Heart left ventricle (tissue), 16 donors: ENCODE measurements around the gene MRPL50. TPM values are rescaled to one million over a fixed set of nuclear protein-coding genes. Genes with fewer than 3 reads are reported as not detected.

Experiments
- ATAC-seq, 4 donors: fragments of 200-7000 bp; cut with Tn5 transposase; one replicate each; pipeline ENCODE4 v1.9.1; 2020 to 2022; ENCODE audit warnings: moderate library complexity in 4 of 4, mild to moderate bottlenecking in 3 of 4, moderate number of reproducible peaks in 1 of 4
- DNase-seq, 5 donors: peaks; one replicate each; pipeline ENCODE4 v3.0.0-alpha.2; 2020
- H3K27ac ChIP-seq, 12 donors: fragments of 200-600 bp; sonication (generic) in 4 of 12; one replicate each; pipeline versions ENCODE4 v1.5.0 to v1.8.0; 2016 to 2022; ENCODE audit warnings: mild to moderate bottlenecking in 2 of 12
- H3K27me3 ChIP-seq, 9 donors: fragments of 200-600 bp; sonication (generic) in 2 of 9; one replicate each; pipeline versions ENCODE4 v1.5.1 to v1.8.0; 2016 to 2022; ENCODE audit warnings: mild to moderate bottlenecking in 3 of 9
- H3K36me3 ChIP-seq, 9 donors: fragments of 200-600 bp; sonication (generic) in 2 of 9; one replicate each; pipeline versions ENCODE4 v1.5.0 to v1.8.0; 2018 to 2022; ENCODE audit warnings: mild to moderate bottlenecking in 2 of 9
- H3K4me1 ChIP-seq, 12 donors: fragments of 200-600 bp; sonication (generic) in 4 of 12; one replicate each; pipeline versions ENCODE4 v1.5.0 to v1.8.0; 2016 to 2022; ENCODE audit warnings: mild to moderate bottlenecking in 3 of 12
- H3K4me3 ChIP-seq, 12 donors: fragments of 200-600 bp; sonication (generic) in 4 of 12; one replicate each; pipeline versions ENCODE4 v1.5.0 to v1.8.0; 2017 to 2022; ENCODE audit warnings: mild to moderate bottlenecking in 9 of 12, moderate library complexity in 4 of 12
- H3K9me3 ChIP-seq, 12 donors: fragments of 200-600 bp; sonication (generic) in 4 of 12; one replicate each; pipeline versions ENCODE4 v1.5.0 to v1.8.0; 2016 to 2022; ENCODE audit warnings: mild to moderate bottlenecking in 1 of 12
- CTCF ChIP-seq, 12 donors: fragments of 200-600 bp; sonication (generic) in 4 of 12; IDR thresholded peaks; one replicate each; pipeline versions ENCODE4 v1.5.0 to v1.8.0; 2018 to 2022; ENCODE audit warnings: antibody characterized with exemption in 12 of 12, mild to moderate bottlenecking in 5 of 12
- POLR2A ChIP-seq, 2 donors: fragments of 450-650 bp; IDR thresholded peaks; one replicate each; pipeline ENCODE4 v1.6.1; 2017; ENCODE audit warnings: antibody characterized with exemption in 2 of 2, mild to moderate bottlenecking in 2 of 2, moderate library complexity in 2 of 2
- WGBS, 4 donors: extraction: QIAGEN DNeasy Blood & Tissue Kit in 2 of 4; methylation state at CpG; one replicate each; pipeline versions ENCODE4 v1.1.5 to v1.1.7; 2013 to 2018; 5-methylcytosine and 5-hydroxymethylcytosine counted together
- intact Hi-C, 10 donors: fragments of 100-400 bp; cut with DNase I; formaldehyde crosslinking; loops; one replicate each; pipeline versions ENCODE4 v1.11.1 to v1.14.2; 2022
- polyA plus RNA-seq, 2 donors: library from polyadenylated mRNA; stranded (reverse); fragments of 200-250 nt; gene quantifications; one replicate each; pipeline ENCODE4 v1.2.3, GENCODE V29; 2013
- total RNA-seq, 9 donors: library from RNA; depleted of rRNA in 2 of 9; stranded (reverse); fragments of >200 nt in 2 of 9; fragmentation: NEBNext Ultra II Directional in 3 of 9; extraction: Animal tissue kit (Norgen Biotek cat#: 25700) in 3 of 9; gene quantifications; one replicate each; pipeline versions ENCODE4 v1.1.0 to v1.2.4, GENCODE V29; 2016 to 2023
- donor health status: ischemic (EF 13 %, LVEDD 7.1; RV severe dilation, severe dysfunction).
- donor health status: healthy with polysubstance abuse.
- donor health status: DM: no; HTN: yes; CAD: no.
- donor health status: DM: no; HTN: no; CAD: no.
- donor health status: ischemic (EF 25% LVEDD 6.9; RV normal size, moderate dysfunction).
- donor health status: ischemic (EF 25% LVEDD 5.7; RV mildly dilated, moderate dysfunction).
- donor health status: healthy.
- donor health status: DM: yes; HTN: yes; CAD: no.
- donor health status: ischemic (EF 35%, LVEDD 5.7; RV mildly dilated, moderate dysfunction).
- donor health status: nonischemic (EF 11% LVEDD 7.7; RV severe dilation, severe dysfunction).
- donor health status: DM: yes; HTN: yes; CAD: no.
- donor health status: PGD.
- donor health status: ischemic (EF 29% LVEDD 5.4; RV normal size, mild dysfunction).
- donor health status: nonischemic (EF 23%, LVEDD 6.1; RV moderate dilation, normal function).

MRPL50 gene
- total and polyA plus RNA-seq, 11 donors: 12.3 to 18.3 (median 15.4) TPM

GRCh38 chr9:101369884-101370531, 28.4 kb downstream of the MRPL50 start:
- Histone ChIP-seq H3K36me3 (no peaks in the 10 kb centered on the region), H3K27me3 (no peaks in the 10 kb centered on the region), H3K9me3 (peaks cover 0 to 2% (median 0%) of the 10 kb centered on the region in 12 donors), H3K4me3 (no peak overlapping the region), H3K27ac (no peak overlapping the region), H3K4me1 (no peaks in the 10 kb centered on the region)
- intact Hi-C loops: no loop called here
- DNase-seq: no peak
- TF ChIP-seq CTCF (IDR thresholded peaks at IDR 0.05) (no peak), POLR2A (IDR thresholded peaks at IDR 0.05) (no peak)
- WGBS, 4 donors: 72 to 83% (median 73%) methylated on average over 2 of the region's 2 CpGs
- no peak for ATAC-seq

DNA sequence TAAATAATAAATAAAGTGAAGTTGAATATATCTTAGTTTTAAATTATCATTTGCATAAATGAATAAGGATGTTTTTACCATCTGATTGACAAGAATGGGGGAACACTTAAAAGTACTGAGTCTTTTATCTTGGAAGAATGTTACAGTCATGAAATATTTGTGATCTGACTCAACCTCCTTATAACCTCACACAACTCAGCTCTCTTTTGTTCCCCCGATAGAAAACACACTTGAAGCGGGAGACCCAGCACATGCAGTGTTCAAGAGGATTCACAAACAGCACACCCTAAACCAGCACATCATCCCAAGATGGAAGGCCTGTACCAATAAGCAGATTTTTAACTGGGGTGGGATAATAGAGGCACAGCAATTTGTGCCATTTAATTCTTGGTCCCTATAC, 29.1 kb downstream of the MRPL50 start:
- intact Hi-C loops: no loop called here
- WGBS, 4 donors: 64 to 78% (median 66%) methylated on average over 2 of the region's 2 CpGs
- no peak for TF ChIP-seq CTCF (IDR thresholded peaks at IDR 0.05)
- no peak for TF ChIP-seq POLR2A (IDR thresholded peaks at IDR 0.05)

DNA sequence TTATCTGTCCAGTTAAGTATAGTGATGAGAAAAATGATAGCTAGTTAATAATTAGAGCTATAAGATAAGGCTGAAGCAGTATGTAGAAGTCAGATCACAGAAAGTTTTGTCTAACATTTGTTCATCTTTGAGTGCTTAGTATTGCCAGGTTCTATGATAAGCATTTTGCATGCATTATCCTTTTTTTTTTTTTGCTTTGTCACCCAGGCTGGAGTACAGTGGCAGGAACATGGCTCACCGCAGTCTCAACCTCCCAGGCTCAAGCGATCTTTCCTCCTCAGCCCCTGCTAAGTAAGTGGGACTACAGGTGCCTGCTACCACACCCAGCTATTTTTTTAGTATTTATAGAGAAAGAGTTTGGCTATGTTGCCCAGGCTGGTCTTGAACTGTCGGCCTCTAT, 31.1 kb downstream of the MRPL50 start:
- H3K27ac ChIP-seq: no peak overlapping the region
- H3K4me3 ChIP-seq: no peak overlapping the region
- no peaks in the 10 kb centered on the region for H3K4me1 ChIP-seq
- no peak for DNase-seq
- 93 to 98% (median 96%) methylated on average over 3 of the region's 3 CpGs for WGBS, 4 donors
- TF ChIP-seq POLR2A (IDR thresholded peaks at IDR 0.05) (no peak), CTCF (IDR thresholded peaks at IDR 0.05) (no peak)
- no peaks in the 10 kb centered on the region for H3K36me3 ChIP-seq
- intact Hi-C loops: no loop called here
- H3K9me3 ChIP-seq: peaks cover 0 to 2% (median 0%) of the 10 kb centered on the region in 12 donors
- no peaks in the 10 kb centered on the region for H3K27me3 ChIP-seq
- no peak for ATAC-seq

More for the DNA sequence above, 29.1 kb downstream of the MRPL50 start:
- peaks cover 0 to 2% (median 0%) of the 10 kb centered on the region in 12 donors for H3K9me3 ChIP-seq
- no peak overlapping the region for H3K4me3 ChIP-seq
- H3K27ac ChIP-seq: no peak overlapping the region
- DNase-seq (no peak), ATAC-seq (no peak)
- no peaks in the 10 kb centered on the region for H3K4me1 ChIP-seq
- no peaks in the 10 kb centered on the region for H3K36me3 ChIP-seq
- no peaks in the 10 kb centered on the region for H3K27me3 ChIP-seq

DNA sequence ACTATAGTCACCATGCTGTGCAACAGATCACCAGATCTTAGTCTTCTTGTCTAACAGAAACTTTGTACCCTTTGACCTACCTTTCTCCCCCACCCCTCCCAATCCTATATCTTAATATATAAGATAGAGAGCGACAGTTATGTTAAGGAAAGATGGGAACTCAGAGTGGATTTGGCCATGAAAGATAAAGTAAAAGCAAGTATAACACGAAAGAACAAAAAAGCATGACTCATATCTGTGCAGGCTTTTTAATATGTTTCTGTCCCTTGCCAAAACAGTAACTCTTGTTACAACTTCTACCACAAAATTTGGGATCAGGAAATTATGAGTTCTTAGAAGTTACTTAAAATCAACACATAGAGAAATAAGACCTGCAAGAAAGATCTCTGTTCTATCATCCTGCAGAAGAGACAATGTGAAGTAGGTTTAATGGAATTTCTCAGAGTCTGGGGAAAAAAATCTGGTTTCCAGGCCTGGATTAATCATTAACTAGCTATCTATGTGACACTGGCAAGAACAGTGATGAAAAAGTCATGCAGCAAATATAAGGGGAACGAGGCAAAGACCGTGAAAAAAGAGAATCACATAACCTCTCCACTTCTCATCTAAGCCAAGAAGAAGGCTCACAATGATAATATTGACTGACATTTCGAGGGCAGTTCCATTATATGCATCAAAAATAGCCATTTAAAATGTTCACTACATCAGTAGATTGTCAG, 32.2 kb downstream of the MRPL50 start:
- 55 to 68% (median 61%) methylated on average over 5 of the region's 5 CpGs for WGBS, 4 donors
- Histone ChIP-seq H3K4me1 (no peaks in the 10 kb centered on the region), H3K4me3 (no peak overlapping the region), H3K27ac (no peak overlapping the region), H3K36me3 (no peaks in the 10 kb centered on the region), H3K9me3 (no peaks in the 10 kb centered on the region), H3K27me3 (no peaks in the 10 kb centered on the region)
- no peak for ATAC-seq
- intact Hi-C loops: no loop called here
- no peak for TF ChIP-seq CTCF (IDR thresholded peaks at IDR 0.05)
- TF ChIP-seq POLR2A (IDR thresholded peaks at IDR 0.05): no peak
- DNase-seq: no peak
